H9 (cell line): ENCODE data around the gene TMEM169. TPM values are rescaled to one million over a fixed set of nuclear protein-coding genes. Genes with fewer than 3 reads are reported as not detected.

Source experiments
- DNase-seq: peaks from one replicate; pipeline ENCODE4 v3.0.0-alpha.2; 2017
- H2AFZ ChIP-seq: one replicate; pipeline ENCODE4 v1.6.1; 2013; ENCODE audit warnings: mild to moderate bottlenecking, low read length, control low read depth, moderate library complexity
- H2AK5ac ChIP-seq: 2 replicates; pipeline ENCODE4 v1.6.1; 2013; ENCODE audit warnings: low read length, control low read depth, mixed read lengths; ENCODE audit not compliant: insufficient read length
- H2BK120ac ChIP-seq: one replicate; pipeline ENCODE4 v1.6.1; 2013; ENCODE audit warnings: low read depth, mild to moderate bottlenecking, low read length, control low read depth, inconsistent platforms; ENCODE audit not compliant: poor library complexity, severe bottlenecking
- H2BK12ac ChIP-seq: 2 replicates; pipeline ENCODE4 v1.6.1; 2013; ENCODE audit warnings: low read length, control low read depth, mixed read lengths, low read depth; ENCODE audit not compliant: insufficient read length
- H2BK15ac ChIP-seq: 2 replicates; pipeline ENCODE4 v1.6.1; 2013; ENCODE audit warnings: low read depth, low read length, control low read depth
- H2BK20ac ChIP-seq: one replicate; pipeline ENCODE4 v1.6.1; 2013; ENCODE audit warnings: low read depth, mild to moderate bottlenecking, low read length, control low read depth, inconsistent platforms; ENCODE audit not compliant: poor library complexity, severe bottlenecking
- H2BK5ac ChIP-seq: 2 replicates; pipeline ENCODE4 v1.6.1; 2013; ENCODE audit warnings: low read length, control low read depth, mixed read lengths; ENCODE audit not compliant: insufficient read length
- H3K14ac ChIP-seq: 2 replicates; pipeline ENCODE4 v1.6.1; 2013; ENCODE audit warnings: low read length, control low read depth; ENCODE audit not compliant: insufficient read depth
- H3K18ac ChIP-seq: 2 replicates; pipeline ENCODE4 v1.6.1; 2013; ENCODE audit warnings: low read depth, mild to moderate bottlenecking, mixed read lengths, low read length, control low read depth; ENCODE audit not compliant: insufficient read length
- H3K23ac ChIP-seq: 2 replicates; pipeline ENCODE4 v1.6.1; 2013; ENCODE audit warnings: low read length, control low read depth, mixed read lengths, low read depth; ENCODE audit not compliant: insufficient read length
- H3K23me2 ChIP-seq: 2 replicates; pipeline ENCODE4 v1.6.1; 2013; ENCODE audit warnings: low read depth, mild to moderate bottlenecking, mixed read lengths, low read length, control low read depth; ENCODE audit not compliant: insufficient read length, poor library complexity, severe bottlenecking
- H3K27ac ChIP-seq: 2 replicates; pipeline ENCODE4 v1.5.1; 2013; ENCODE audit warnings: low read length, control low read depth, mixed read lengths, low read depth; ENCODE audit not compliant: insufficient read length
- H3K27me3 ChIP-seq: 2 replicates; pipeline ENCODE4 v1.6.1; 2013; ENCODE audit warnings: low read length, control low read depth, inconsistent platforms; ENCODE audit not compliant: insufficient read depth
- H3K4ac ChIP-seq: 2 replicates; pipeline ENCODE4 v1.6.1; 2013; ENCODE audit warnings: low read depth, mild to moderate bottlenecking, control low read depth, inconsistent platforms, low read length, moderate library complexity
- H3K4me1 ChIP-seq: 2 replicates; pipeline ENCODE4 v1.6.1; 2013; ENCODE audit warnings: low read length, control low read depth, inconsistent platforms; ENCODE audit not compliant: insufficient read depth
- H3K4me2 ChIP-seq: 2 replicates; pipeline ENCODE4 v1.6.1; 2013; ENCODE audit warnings: low read length, control low read depth, mixed read lengths; ENCODE audit not compliant: insufficient read length, insufficient read depth
- H3K56ac ChIP-seq: 2 replicates; pipeline ENCODE4 v1.6.1; 2013; ENCODE audit warnings: low read depth, mild to moderate bottlenecking, mixed read lengths, low read length, control low read depth; ENCODE audit not compliant: insufficient read length
- H3K79me1 ChIP-seq: 2 replicates; pipeline ENCODE4 v1.6.1; 2013; ENCODE audit warnings: low read depth, mild to moderate bottlenecking, moderate library complexity, low read length, control low read depth, inconsistent platforms; ENCODE audit not compliant: insufficient read depth, poor library complexity, severe bottlenecking
- H3K79me2 ChIP-seq: 2 replicates; pipeline ENCODE4 v1.6.1; 2013; ENCODE audit warnings: low read length, control low read depth, inconsistent platforms; ENCODE audit not compliant: insufficient read depth
- H3K9ac ChIP-seq: 2 replicates; pipeline ENCODE4 v1.6.1; 2013; ENCODE audit warnings: low read length, control low read depth, mixed read lengths; ENCODE audit not compliant: insufficient read length; ENCODE audit errors: extremely low read depth
- H3K9me3 ChIP-seq: one replicate; pipeline ENCODE4 v1.6.1; 2013; ENCODE audit warnings: low read depth, low read length, inconsistent platforms; ENCODE audit not compliant: control insufficient read depth
- H3T11ph ChIP-seq: one replicate; pipeline ENCODE4 v1.6.1; 2013; ENCODE audit warnings: mild to moderate bottlenecking, low read length, control low read depth, inconsistent platforms
- H4K20me1 ChIP-seq: one replicate; pipeline ENCODE4 v1.6.1; 2013; ENCODE audit not compliant: control insufficient read depth, insufficient read length, insufficient read depth
- H4K5ac ChIP-seq: 2 replicates; pipeline ENCODE4 v1.6.1; 2013; ENCODE audit warnings: low read depth, mild to moderate bottlenecking, mixed read lengths, low read length, control low read depth; ENCODE audit not compliant: insufficient read length
- H4K8ac ChIP-seq: replicated peaks from 2 replicates; pipeline ENCODE4 v1.6.1; 2013; ENCODE audit warnings: low read length, control low read depth, mixed read lengths, low read depth; ENCODE audit not compliant: insufficient read length
- H4K91ac ChIP-seq: 2 replicates; pipeline ENCODE4 v1.6.1; 2013; ENCODE audit warnings: low read depth, mild to moderate bottlenecking, moderate library complexity, mixed read lengths, low read length, control low read depth; ENCODE audit not compliant: insufficient read length
- H3K27ac Mint-ChIP-seq, 3 experiments: 2 replicates in 2 of 3; 3 replicates in 1 of 3; pipeline ENCODE4 v1.8.0; 2020 to 2021; ENCODE audit warnings: mixed read lengths in 3 of 3, mild to moderate bottlenecking in 1 of 3, moderate library complexity in 1 of 3
- H3K27me3 Mint-ChIP-seq: 2 replicates; pipeline ENCODE4 v1.8.0; 2021; ENCODE audit warnings: low read depth, mild to moderate bottlenecking, moderate library complexity, mixed read lengths
- H3K36me3 Mint-ChIP-seq, 3 experiments: 2 replicates in 2 of 3; 3 replicates in 1 of 3; pipeline ENCODE4 v1.8.0; 2020 to 2021; ENCODE audit warnings: low read depth in 3 of 3, mixed read lengths in 3 of 3; ENCODE audit not compliant: insufficient read depth in 1 of 3
- H3K4me1 Mint-ChIP-seq, 2 experiments: 2 replicates each; pipeline ENCODE4 v1.8.0; 2020; ENCODE audit warnings: mixed read lengths in 2 of 2
- H3K4me3 Mint-ChIP-seq, 2 experiments: 2 replicates in 1 of 2; 3 replicates in 1 of 2; pipeline ENCODE4 v1.8.0; 2020 to 2021; ENCODE audit warnings: mild to moderate bottlenecking in 2 of 2, mixed read lengths in 2 of 2, moderate library complexity in 1 of 2
- H3K9me3 Mint-ChIP-seq, 2 experiments: 2 replicates in 1 of 2; 3 replicates in 1 of 2; pipeline ENCODE4 v1.8.0; 2020; ENCODE audit warnings: mild to moderate bottlenecking in 2 of 2, mixed read lengths in 2 of 2, moderate library complexity in 1 of 2
- WGBS: extraction: QIAGEN DNeasy Blood & Tissue Kit; methylation state at CpG from one replicate; pipeline ENCODE4 v1.1.7; 2013; ENCODE audit warnings: missing lambda C conversion rate, low lambda C conversion rate, mixed read lengths; ENCODE audit not compliant: insufficient read length; ENCODE audit errors: extremely low coverage; 5-methylcytosine and 5-hydroxymethylcytosine counted together
- total RNA-seq: library from RNA; stranded (reverse); gene quantifications from 2 replicates; pipeline ENCODE4 v1.2.1, GENCODE V29; 2021
- TF ChIP-seq, protein P1 (sequence below): fragments of 200-600 bp; sonication (generic); conservative IDR thresholded peaks from 3 replicates; pipeline ENCODE4 v1.8.0; 2021; ENCODE audit warnings: antibody characterized with exemption, mild to moderate bottlenecking

The TMEM169 gene
- total RNA-seq, 1 experiment from 2014 or later = 1.0 TPM

GRCh38 chr2:216092646-216093045 lies 10.9 kb downstream of the TMEM169 start:
- H2BK20ac ChIP-seq = no peak overlapping the region
- Mint-ChIP-seq H3K36me3 (no peaks in the 10 kb centered on the region; a peak in 1 of 7 replicates), H3K9me3 (no peaks in the 10 kb centered on the region), H3K4me3 (no peak overlapping the region), H3K27me3 (peaks cover 4% of the 10 kb centered on the region), H3K4me1 (no peaks in the 10 kb centered on the region), H3K27ac (no peak overlapping the region)
- H3K79me2 ChIP-seq = no peaks in the 10 kb centered on the region
- H4K5ac ChIP-seq = no peak overlapping the region
- H4K91ac ChIP-seq = no peak overlapping the region
- H3K4me1 ChIP-seq = no peaks in the 10 kb centered on the region
- no peak for DNase-seq
- H4K20me1 ChIP-seq = no peaks in the 10 kb centered on the region
- H3K9ac ChIP-seq = no peak overlapping the region
- no peak overlapping the region for H3K18ac ChIP-seq
- no peaks in the 10 kb centered on the region for H3K9me3 ChIP-seq
- H3K23ac ChIP-seq = no peak overlapping the region
- WGBS = no CpG with 5 or more reads among the region's 2 CpGs
- H3K27me3 ChIP-seq = no peaks in the 10 kb centered on the region
- H3K79me1 ChIP-seq = no peaks in the 10 kb centered on the region
- no peak overlapping the region for H3K14ac ChIP-seq
- no peak overlapping the region for H3K56ac ChIP-seq
- no peak overlapping the region for H4K8ac ChIP-seq
- no peak overlapping the region for H3T11ph ChIP-seq
- no peak overlapping the region for H2BK5ac ChIP-seq
- no peak overlapping the region for H2BK120ac ChIP-seq
- no peak overlapping the region for H2AK5ac ChIP-seq
- H3K4me2 ChIP-seq = no peak overlapping the region
- H2BK12ac ChIP-seq = no peak overlapping the region
- H3K4ac ChIP-seq = no peak overlapping the region
- H3K27ac ChIP-seq = no peak overlapping the region
- no peak overlapping the region for H2BK15ac ChIP-seq
- no peaks in the 10 kb centered on the region for H3K23me2 ChIP-seq
- no peak overlapping the region for H2AFZ ChIP-seq
- TF ChIP-seq, protein P1, sequence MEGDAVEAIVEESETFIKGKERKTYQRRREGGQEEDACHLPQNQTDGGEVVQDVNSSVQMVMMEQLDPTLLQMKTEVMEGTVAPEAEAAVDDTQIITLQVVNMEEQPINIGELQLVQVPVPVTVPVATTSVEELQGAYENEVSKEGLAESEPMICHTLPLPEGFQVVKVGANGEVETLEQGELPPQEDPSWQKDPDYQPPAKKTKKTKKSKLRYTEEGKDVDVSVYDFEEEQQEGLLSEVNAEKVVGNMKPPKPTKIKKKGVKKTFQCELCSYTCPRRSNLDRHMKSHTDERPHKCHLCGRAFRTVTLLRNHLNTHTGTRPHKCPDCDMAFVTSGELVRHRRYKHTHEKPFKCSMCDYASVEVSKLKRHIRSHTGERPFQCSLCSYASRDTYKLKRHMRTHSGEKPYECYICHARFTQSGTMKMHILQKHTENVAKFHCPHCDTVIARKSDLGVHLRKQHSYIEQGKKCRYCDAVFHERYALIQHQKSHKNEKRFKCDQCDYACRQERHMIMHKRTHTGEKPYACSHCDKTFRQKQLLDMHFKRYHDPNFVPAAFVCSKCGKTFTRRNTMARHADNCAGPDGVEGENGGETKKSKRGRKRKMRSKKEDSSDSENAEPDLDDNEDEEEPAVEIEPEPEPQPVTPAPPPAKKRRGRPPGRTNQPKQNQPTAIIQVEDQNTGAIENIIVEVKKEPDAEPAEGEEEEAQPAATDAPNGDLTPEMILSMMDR = no peak
